Cardiac muscle cell (in vitro differentiated cells and primary cell): ENCODE measurements around the gene MBNL2. TPM values are rescaled to one million over a fixed set of nuclear protein-coding genes. Genes with fewer than 3 reads are reported as not detected.

ENCODE experiments used
- DNase-seq, 2 donors: peaks; one replicate each; pipeline versions ENCODE4 v3.0.0 to v3.0.0-alpha.2; 2010 to 2017; ENCODE audit warnings: low read depth in 1 of 2, low spot score in 1 of 2
- H3K27ac ChIP-seq: fragments of 200-600 bp; sonication (generic); 2 replicates; pipeline ENCODE4 v1.5.1; 2016
- H3K27me3 ChIP-seq: fragments of 200-600 bp; sonication (generic); 2 replicates; pipeline ENCODE4 v1.6.0; 2016; ENCODE audit warnings: control low read depth
- H3K36me3 ChIP-seq: fragments of 200-600 bp; sonication (generic); 2 replicates; pipeline ENCODE4 v1.5.1; 2016; ENCODE audit warnings: control low read depth
- H3K4me1 ChIP-seq: fragments of 200-600 bp; sonication (generic); 2 replicates; pipeline ENCODE4 v1.8.1; 2017; ENCODE audit warnings: low read depth, mild to moderate bottlenecking, mixed run types
- H3K4me3 ChIP-seq: fragments of 200-600 bp; sonication (generic); 2 replicates; pipeline ENCODE4 v1.5.1; 2016; ENCODE audit warnings: mild to moderate bottlenecking
- H3K9me3 ChIP-seq: fragments of 200-600 bp; sonication (generic); 2 replicates; pipeline ENCODE4 v1.5.1; 2017; ENCODE audit warnings: low read depth, mild to moderate bottlenecking, control low read depth
- CTCF ChIP-seq: IDR thresholded peaks from 2 replicates; pipeline ENCODE4 v1.5.1; 2012; ENCODE audit warnings: low read depth, mild to moderate bottlenecking, low read length
- polyA plus RNA-seq: library from polyadenylated mRNA; unstranded; fragments of >200 nt; fragmentation: Nextera tagmentation; extraction: Ambion mirVana; gene quantifications from 2 replicates; pipeline ENCODE4 v1.2.1, GENCODE V29; 2016
- total RNA-seq: library from RNA; depleted of rRNA; stranded (reverse); fragments of >200 nt; gene quantifications from 2 replicates; pipeline ENCODE4 v1.2.3, GENCODE V29; 2016

The MBNL2 gene
- total and polyA plus RNA-seq, 2 experiments from 2014 or later: 15.2 to 27.8 TPM

GRCh38 chr13:97235549-97236231 is 13.6 kb downstream of the MBNL2 start:
- H3K9me3 ChIP-seq: no peaks in the 10 kb centered on the region
- H3K4me3 ChIP-seq: no peak overlapping the region
- DNase-seq: no peak
- TF ChIP-seq CTCF: no peak
- no peak overlapping the region for H3K27ac ChIP-seq
- H3K27me3 ChIP-seq: no peaks in the 10 kb centered on the region
- peaks cover 17% of the 10 kb centered on the region for H3K4me1 ChIP-seq
- no peaks in the 10 kb centered on the region for H3K36me3 ChIP-seq

GRCh38 chr13:97237388-97237787 is 15.3 kb downstream of the MBNL2 start:
- no peak overlapping the region for H3K4me3 ChIP-seq
- DNase-seq: no peak
- H3K27me3 ChIP-seq: no peaks in the 10 kb centered on the region
- peaks cover 20% of the 10 kb centered on the region for H3K4me1 ChIP-seq
- H3K36me3 ChIP-seq: no peaks in the 10 kb centered on the region
- no peak overlapping the region for H3K27ac ChIP-seq
- no peak for TF ChIP-seq CTCF
- H3K9me3 ChIP-seq: no peaks in the 10 kb centered on the region

- no peaks in the 10 kb centered on the region for H3K36me3 ChIP-seq
- H3K27me3 ChIP-seq: no peaks in the 10 kb centered on the region
- no peaks in the 10 kb centered on the region for H3K9me3 ChIP-seq
- no peak overlapping the region for H3K27ac ChIP-seq
- peaks cover 19% of the 10 kb centered on the region for H3K4me1 ChIP-seq
- no peak for TF ChIP-seq CTCF
- DNase-seq: no peak
- no peak overlapping the region for H3K4me3 ChIP-seq
Measured at GRCh38 chr13:97238432-97238831, 16.3 kb downstream of the MBNL2 start.

GRCh38 chr13:97238883-97239282 is 16.8 kb downstream of the MBNL2 start:
- H3K4me3 ChIP-seq: no peak overlapping the region
- DNase-seq: no peak
- no peaks in the 10 kb centered on the region for H3K9me3 ChIP-seq
- no peaks in the 10 kb centered on the region for H3K27me3 ChIP-seq
- H3K4me1 ChIP-seq: peaks cover 18% of the 10 kb centered on the region
- no peaks in the 10 kb centered on the region for H3K36me3 ChIP-seq
- TF ChIP-seq CTCF: no peak
- H3K27ac ChIP-seq: no peak overlapping the region

- no peak for DNase-seq
- Histone ChIP-seq H3K36me3 (no peaks in the 10 kb centered on the region), H3K27ac (peak overlapping the region; percentile 65), H3K4me3 (no peak overlapping the region), H3K9me3 (no peaks in the 10 kb centered on the region), H3K4me1 (peaks cover 18% of the 10 kb centered on the region), H3K27me3 (no peaks in the 10 kb centered on the region)
- no peak for TF ChIP-seq CTCF
Measured at GRCh38 chr13:97239306-97239705, 17.2 kb downstream of the MBNL2 start.
